Activated CD4-positive, alpha-beta T cell treated with anti-CD3 and anti-CD28 coated beads, Interleukin-2, amount 50 U/mL, for 16 hours (primary cell): ENCODE measurements around the gene ARL8B.

ENCODE experiments used
- DNase-seq: peaks from one replicate; pipeline ENCODE4 v3.0.0-alpha.2; 2020

ARL8B gene

DNA sequence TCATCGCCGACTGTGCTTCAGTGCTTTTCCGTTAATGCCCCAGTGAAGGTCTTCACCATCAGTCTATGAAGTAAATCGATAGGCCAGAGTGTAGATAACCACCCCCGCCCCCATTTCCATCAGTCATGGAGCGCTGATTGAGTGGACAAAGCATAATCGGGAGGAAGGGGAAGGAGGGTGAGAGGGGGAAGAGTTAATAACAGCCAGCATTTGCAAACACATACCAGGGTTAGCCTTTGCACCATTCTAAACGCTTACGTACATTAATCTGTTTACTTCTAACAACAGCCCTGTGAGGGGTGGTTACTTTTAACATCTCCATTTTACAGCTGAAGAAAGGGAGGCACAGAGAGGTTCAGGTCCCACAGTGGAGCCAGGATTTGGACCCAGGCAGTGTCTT, 92.3 kb downstream of the ARL8B start:
- no peak for DNase-seq

DNA sequence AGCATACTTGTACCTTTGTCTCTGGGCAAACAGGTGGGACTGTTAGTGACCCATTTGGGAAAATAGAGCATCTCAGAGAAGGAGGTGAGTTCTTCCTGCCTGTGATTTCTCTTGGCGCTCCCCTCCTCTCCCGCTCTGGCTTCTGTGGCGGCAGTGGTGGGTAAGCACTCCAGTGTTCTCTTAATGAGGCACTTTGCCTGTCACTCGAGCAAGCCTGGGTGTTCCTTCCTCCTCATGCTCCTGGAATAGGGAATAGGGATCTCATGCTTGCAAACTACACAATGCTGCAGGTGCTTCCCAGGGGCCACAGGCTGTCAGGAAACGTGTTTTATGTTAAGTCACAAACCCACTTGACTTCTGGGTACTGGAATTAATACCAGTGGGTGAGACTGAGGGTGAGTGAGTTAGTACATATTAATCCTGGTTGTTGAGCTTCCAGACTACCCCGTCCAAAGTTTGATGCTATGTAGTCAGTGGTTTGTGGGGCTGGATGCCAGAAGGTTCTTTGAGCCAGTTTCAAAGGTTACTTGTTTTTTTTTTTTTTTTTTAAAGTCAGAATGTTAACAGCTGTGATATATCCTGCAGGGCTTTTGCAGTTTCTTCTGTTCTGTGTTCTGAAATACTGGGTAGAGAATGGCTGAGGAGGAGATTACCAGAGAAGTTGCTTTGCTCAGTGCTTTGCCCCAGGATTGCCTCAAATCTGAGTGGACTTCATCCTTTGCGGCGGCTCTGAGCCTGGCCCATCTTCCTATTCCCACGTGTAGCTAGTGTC, 95.9 kb downstream of the ARL8B start:
- no peak for DNase-seq

DNA sequence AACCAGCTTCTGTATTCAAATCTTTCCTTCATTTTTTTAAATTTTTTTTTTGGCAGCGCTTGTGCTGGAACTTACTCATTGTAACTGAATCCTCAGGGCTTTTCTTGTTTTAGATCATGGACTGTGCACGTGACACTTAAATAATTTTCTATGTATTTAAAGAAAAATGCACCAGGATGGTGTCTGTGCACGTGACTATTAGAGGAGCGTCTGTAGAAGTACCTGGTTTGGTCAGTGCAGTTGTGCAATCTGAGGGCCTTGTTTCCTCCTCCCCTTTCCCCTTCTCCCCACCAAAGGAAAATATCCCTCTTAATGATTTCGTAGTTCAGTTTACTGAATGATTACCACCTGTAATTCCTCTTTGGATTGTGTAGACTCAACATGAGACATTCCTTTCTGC, 96.7 kb downstream of the ARL8B start:
- no peak for DNase-seq

DNA sequence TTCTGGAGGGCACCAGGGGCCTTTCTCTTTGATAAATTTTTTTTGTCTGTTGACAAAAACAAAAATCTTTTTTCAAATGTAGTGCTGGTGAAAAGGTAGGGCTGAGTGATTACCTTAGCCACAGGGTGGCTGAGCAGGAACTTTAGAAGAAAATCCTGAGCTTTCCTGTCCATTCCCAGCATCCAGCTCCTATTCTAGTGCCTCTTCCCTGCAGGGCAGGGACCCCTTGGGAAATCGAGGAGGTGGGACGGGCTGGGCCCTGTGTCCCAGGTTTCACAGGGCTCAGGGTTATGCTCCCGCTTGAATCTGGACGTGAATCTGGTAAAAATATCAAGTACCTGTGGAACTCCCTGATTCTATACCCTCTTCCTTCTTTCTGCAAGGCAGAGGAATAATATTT, 97.1 kb downstream of the ARL8B start:
- no peak for DNase-seq

DNA sequence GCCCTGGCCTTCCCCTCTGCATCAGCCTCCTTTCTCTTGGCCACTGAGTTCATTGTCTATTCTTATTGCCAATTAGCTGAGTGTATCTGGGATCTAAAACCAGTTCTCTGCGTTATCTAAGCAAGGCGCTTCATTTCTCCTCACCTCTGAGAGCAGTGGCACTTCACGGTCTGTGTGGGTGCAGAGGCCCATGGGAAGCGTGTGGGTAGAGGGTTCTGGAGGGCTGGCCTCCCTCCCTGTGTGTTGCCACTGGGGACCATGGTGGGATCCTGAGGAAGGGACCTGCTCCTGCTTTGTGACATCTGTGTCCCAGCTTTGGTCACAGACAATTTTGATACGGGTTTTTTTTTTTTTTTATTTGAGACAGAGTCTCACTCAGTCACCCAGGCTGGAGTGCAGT, 98.1 kb downstream of the ARL8B start:
- no peak for DNase-seq

GRCh38 chr3:5220667-5221431, 98.8 kb downstream of the ARL8B start:
- no peak for DNase-seq

GRCh38 chr3:5221701-5222100, 99.6 kb downstream of the ARL8B start:
- no peak for DNase-seq

DNA sequence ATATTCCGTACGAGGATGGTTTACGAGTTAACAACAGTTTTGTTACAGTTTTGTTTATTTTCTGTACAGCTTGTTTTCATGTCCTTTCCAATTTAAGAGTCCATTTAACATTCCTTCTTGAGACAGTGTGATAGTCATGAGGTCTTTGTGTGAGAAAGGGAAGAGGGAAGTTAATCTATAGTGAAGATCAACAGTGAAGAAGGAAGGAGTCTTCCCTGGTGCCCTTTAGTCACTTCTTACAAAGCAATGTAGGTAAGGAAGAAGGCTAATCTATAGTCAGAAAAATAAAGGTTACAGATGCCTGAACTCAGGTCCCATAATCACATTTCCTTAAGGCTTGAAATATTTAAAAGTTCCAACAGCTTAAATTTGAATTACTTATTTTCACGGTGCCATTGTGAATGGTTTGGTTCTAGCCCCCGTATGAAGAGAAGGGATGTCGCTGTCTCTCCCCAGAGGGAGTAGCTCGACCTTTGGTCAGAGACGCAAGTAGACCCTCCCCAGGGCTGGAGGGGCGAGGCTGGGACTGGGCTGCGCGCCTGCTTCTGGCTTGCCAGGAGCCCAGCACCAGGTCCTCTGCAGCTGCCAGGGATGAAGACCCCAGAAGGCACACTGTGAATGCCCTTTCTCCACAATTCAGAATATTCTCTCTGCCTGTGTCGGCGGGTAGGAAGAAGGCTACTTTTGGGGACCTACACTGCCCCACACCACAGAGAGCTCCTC, 100.4 kb downstream of the ARL8B start:
- no peak for DNase-seq

DNA sequence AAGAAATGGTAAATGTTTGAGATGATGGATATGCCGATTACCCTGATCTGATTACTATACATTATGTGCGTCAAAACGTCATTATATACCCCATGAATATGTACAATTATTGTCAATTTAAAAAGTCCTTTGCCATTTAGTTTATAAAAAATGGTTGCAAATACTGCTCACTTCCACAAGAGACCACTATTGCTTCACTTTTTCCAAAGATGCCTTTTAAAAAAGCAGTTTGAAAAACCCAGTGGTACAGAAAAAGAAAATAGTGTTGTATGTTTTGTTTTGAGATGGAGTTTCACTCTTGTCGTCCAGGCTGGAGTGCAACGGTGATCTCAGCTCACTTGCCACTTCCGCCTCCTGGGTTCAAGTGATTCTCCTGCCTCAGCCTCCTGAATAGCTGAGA, 104.7 kb downstream of the ARL8B start:
- DNase-seq = peak; percentile 17

DNA sequence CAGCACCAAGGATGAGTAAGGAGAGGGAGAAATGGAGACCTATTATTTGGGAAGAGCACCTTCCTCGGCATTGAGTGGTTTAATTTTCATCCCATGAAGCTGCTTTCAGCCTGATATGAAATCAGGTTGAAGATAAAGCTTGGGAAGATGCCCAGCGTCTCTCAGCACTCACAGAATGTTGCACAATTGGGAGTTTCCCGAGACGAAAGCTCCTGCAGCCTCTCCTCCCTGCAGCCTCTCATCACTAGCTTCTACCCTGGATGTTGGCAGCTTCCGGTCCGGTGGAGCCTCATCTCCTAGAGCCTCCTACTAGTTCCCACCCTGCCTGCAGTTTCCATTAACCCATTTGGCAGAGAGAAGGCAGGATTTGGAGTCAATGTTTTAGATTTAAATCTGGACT, 105.7 kb downstream of the ARL8B start:
- DNase-seq = no peak

GRCh38 chr3:5229414-5229813, 107.3 kb downstream of the ARL8B start:
- no peak for DNase-seq
